HAP-1 (cell line): Measurements from ENCODE around the gene IQCE.

Source experiments
- DNase-seq, 2 experiments: peaks; one replicate each; pipeline ENCODE4 v3.0.0-alpha.2; 2016 to 2020; ENCODE audit warnings: low spot score in 2 of 2
- H3K27me3 ChIP-seq: fragments of 250-450 bp; sonication (Bioruptor Pico); 2 replicates; pipeline ENCODE4 v1.5.1; 2020; ENCODE audit warnings: low read depth, mild to moderate bottlenecking, moderate library complexity
- H3K36me3 ChIP-seq: fragments of 250-450 bp; sonication (Bioruptor Pico); replicated peaks from 2 replicates; pipeline ENCODE4 v1.5.1; 2020; ENCODE audit warnings: mild to moderate bottlenecking
- H3K4me1 ChIP-seq: fragments of 250-450 bp; sonication (Bioruptor Pico); 2 replicates; pipeline ENCODE4 v1.5.1; 2020; ENCODE audit warnings: mild to moderate bottlenecking
- H3K4me3 ChIP-seq: fragments of 250-450 bp; sonication (Bioruptor Pico); 2 replicates; pipeline ENCODE4 v1.5.1; 2020; ENCODE audit warnings: mild to moderate bottlenecking, moderate library complexity
- H3K9me3 ChIP-seq: fragments of 250-450 bp; sonication (Bioruptor Pico); 2 replicates; pipeline ENCODE4 v1.5.1; 2020; ENCODE audit warnings: mild to moderate bottlenecking, moderate library complexity
- in situ Hi-C: fragments of 300-500 bp; cut with MboI; formaldehyde crosslinking; loops from 3 replicates; pipeline ENCODE4 v1.14.3; 2020; ENCODE audit warnings: low sequenced_read_pairs, inconsistent platforms, mixed read lengths

IQCE gene

DNA sequence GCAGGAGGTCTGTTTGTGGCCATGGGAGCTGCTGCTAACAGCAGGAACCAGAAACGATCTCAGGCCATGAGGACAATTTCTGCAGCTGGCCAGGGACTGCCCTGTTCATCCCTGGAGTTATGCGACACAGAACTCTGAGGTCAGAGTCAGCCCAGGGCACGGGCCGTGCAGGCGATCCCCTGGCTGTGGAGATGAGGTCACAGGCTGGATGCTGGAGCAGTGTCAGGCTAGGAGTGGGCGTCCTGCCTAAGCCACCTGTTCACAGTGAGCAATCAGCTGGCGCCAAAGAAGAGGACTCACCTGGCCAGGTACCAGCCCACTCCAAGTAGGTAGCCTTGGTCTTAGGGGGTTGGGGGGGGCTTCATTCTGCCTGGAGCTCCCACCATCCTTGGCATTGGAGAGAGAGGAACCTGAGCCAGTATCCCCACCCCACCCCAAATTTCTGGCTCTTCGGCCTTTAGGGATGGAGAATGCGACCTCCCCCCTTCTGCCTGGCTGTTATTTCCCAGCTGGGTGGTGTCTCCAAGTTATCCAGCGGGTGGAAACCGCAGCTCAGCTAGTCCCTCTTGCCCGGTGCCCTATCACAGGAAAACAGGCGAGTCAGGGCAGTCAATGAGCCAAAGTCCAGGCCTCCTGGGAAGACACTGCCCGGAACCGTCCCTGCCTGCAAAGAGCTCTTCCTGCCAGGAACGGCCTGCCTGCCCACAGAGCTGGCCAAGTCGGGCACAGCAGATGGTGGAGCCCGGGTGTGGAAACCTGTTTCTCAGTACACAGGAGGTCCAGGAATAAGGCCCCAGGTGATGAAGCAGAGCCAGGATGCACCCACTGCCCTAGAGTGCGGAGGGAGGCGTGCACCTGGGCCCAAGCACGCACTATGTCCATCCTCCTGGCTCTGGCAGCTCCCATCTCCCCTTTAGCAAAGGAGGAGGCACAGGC lies 71.2 kb downstream of the IQCE start:
- Histone ChIP-seq H3K36me3 (no peaks in the 10 kb centered on the region), H3K9me3 (no peaks in the 10 kb centered on the region), H3K4me3 (no peak overlapping the region), H3K27me3 (no peaks in the 10 kb centered on the region), H3K4me1 (peaks cover 10% of the 10 kb centered on the region)
- DNase-seq: no peak
- in situ Hi-C loops: no loop called here

DNA sequence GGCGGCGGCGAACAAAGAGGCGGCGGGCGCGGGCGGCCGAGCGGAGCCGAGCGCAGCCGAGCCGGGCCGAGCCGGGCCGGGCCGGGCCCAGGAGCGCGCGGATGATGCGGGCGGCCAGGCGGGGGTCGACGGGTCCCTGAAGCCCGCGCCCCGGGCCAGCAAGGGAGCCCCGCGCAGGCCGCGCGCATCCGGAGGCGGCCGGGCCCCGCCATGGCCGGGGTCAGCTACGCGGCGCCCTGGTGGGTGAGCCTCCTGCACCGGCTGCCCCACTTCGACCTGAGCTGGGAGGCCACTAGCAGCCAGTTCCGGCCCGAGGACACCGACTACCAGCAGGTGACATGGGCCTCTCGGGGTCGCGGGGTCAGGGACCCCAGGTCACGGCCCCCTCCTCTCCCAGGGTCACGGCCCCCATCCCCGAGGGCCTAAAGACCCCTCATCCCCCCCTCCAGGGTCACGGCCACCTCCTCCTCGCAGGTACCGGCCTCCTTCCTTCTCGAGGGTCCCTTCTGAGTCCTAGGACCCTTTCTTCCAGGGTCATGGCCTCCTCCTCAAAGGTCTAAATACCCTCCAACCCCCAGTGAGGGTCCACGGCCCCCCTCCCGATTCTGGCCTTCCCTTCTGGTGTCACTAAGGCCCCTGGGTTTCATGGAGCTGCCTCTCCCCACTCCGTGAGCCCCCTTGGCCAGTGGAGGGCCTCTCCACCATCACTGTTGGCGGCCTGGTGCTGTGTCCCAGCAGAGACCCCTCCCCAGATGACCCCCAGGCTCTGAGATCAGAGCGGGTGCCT lies 73.4 kb downstream of the IQCE start, which contains the start of gene TTYH3:
TTYH3 (plus strand) TSS at position 41 of the 787 bp plus-strand sequence; CDS start at position 211, 170 bp downstream.
- peak within 1 kb of the TSS; percentile 78 for H3K4me3 ChIP-seq
- peaks cover 10% of the 10 kb centered on the region for H3K4me1 ChIP-seq
- in situ Hi-C loops: no loop called here
- no peaks in the 10 kb centered on the region for H3K36me3 ChIP-seq
- H3K9me3 ChIP-seq: no peaks in the 10 kb centered on the region
- no peaks in the 10 kb centered on the region for H3K27me3 ChIP-seq
- peak in 1 of 2 experiments; percentile 33 for DNase-seq

DNA sequence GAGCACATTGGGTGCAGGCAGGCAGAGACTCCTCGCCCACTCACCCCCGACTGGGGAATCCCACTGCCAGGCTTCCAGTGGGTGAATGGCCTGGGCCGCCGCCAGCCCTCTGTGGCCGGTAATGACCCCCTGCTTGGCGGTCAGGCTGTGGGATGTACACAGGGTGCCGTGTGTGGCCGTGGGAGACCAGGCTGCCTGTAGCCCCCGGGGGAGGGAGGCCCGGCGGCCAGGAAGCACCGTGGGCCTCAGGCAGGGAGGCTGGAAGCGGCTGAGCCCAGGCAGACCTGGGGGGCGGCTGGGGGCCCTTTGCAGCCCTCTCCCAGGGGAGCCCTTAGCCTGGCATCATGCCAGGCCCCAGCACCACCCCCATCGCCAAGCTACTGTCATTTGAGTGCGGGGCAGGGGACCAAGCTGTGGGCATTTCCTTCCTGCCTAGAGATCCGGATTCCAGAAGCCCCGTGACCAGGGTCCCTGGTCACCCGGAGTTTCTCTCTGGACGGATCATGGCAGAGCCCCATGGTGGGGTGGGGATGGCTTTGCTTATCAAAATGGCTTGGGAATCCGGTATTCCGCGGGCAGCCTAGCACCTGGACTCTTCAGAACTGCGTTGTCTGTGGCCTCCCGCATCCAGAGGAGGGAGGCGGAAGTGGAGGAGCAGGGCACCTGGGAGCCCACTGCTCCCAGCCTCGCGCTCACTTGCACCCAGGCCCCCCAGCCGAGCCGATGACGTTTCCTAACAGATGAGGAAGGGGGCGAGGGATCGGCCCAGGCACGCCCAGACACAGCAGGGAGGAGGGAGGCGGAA lies 74.2 kb downstream of the IQCE start:
- Histone ChIP-seq H3K36me3 (no peaks in the 10 kb centered on the region), H3K4me1 (peaks cover 10% of the 10 kb centered on the region), H3K4me3 (peak overlapping the region; percentile 78), H3K9me3 (no peaks in the 10 kb centered on the region), H3K27me3 (no peaks in the 10 kb centered on the region)
- in situ Hi-C loops: no loop called here
- peak in 1 of 2 experiments; percentile 76 for DNase-seq

DNA sequence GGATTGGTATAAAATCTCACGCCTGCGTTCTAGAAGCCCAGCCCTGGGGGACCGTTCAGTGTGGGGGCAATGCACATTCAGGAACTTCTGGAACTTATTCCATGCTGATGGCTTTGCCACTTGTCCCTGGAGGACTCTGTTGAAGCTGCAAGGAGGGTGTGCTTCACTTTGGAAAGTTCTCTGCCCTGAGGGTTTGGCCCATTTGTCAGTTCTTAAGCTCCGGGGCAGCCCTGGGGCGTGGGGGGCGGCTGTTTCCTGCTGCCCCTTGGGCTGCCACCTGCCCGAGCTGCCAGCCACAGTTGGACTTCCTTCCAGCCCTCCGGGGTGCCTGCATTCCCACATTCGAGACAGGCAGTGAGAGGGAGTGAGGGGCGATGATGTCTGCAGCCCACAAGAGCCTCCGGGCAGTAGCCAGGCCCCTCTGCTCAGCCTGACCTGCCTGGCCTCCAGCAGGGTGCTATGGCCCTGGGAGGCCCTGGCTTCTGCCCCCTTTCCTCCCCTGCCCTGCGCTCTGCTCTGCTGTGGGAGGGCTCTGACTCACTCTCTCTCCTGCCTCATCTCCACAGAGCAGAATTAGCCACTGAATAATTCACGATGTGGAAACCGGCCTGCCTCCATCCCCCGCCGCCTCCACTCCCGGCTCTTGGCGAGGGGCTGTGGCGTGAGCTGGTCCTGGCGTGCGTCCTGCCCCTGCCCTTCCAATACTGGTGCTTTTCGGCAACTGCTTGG lies 74.9 kb downstream of the IQCE start:
- peak; percentile 27 to 82 for DNase-seq

DNA sequence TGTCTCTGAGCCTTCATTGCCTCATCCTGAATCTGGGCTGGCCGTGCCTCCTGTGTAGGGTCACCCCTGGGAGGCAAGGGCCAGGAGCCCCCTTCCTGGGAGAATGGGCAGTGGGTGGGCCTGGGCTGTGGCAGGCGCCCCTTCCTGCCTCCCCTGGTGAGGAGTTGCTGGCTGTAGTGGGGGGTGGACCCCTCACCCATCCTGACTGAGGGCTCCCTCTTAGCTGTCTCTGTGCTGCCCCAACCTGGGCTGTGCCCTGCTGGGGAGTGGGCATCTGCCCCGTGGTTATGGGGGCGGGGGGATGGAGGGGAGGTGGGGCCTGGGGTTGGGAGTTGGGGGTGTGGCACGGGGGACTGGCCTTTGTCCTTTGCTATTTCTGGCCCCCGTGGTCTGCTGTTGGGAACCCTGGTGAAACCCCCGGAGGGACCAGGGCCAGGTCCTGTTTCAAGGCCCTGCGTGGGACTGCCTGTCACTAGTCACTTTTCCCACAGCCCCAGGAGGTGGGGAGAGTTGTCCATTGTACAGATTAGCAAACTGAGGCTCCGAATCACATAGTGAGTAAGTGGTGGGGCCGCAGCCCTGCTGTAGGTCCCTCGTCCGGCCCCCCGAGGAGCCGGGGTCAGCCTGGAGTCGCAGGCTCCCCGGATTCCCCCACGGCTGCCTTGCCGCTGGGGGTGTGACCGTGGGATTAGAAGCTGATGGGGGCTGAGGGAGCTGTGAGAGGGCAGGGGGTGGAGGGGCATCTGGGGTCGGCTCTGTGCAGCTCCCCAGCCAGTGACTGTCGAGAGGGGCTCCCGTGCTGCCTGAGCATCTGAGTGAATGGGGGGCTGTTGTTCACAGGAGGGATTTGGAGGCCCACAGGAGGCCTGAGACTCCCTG lies 75.7 kb downstream of the IQCE start:
- in situ Hi-C loops: no loop called here
- Histone ChIP-seq H3K4me3 (peak overlapping the region; percentile 78), H3K4me1 (peaks cover 10% of the 10 kb centered on the region), H3K9me3 (no peaks in the 10 kb centered on the region), H3K36me3 (no peaks in the 10 kb centered on the region), H3K27me3 (no peaks in the 10 kb centered on the region)
- DNase-seq: no peak

More for the DNA sequence above, 74.9 kb downstream of the IQCE start:
- in situ Hi-C loops: no loop called here
- Histone ChIP-seq H3K9me3 (no peaks in the 10 kb centered on the region), H3K4me1 (peaks cover 10% of the 10 kb centered on the region), H3K4me3 (peak overlapping the region; percentile 78), H3K36me3 (no peaks in the 10 kb centered on the region), H3K27me3 (no peaks in the 10 kb centered on the region)

DNA sequence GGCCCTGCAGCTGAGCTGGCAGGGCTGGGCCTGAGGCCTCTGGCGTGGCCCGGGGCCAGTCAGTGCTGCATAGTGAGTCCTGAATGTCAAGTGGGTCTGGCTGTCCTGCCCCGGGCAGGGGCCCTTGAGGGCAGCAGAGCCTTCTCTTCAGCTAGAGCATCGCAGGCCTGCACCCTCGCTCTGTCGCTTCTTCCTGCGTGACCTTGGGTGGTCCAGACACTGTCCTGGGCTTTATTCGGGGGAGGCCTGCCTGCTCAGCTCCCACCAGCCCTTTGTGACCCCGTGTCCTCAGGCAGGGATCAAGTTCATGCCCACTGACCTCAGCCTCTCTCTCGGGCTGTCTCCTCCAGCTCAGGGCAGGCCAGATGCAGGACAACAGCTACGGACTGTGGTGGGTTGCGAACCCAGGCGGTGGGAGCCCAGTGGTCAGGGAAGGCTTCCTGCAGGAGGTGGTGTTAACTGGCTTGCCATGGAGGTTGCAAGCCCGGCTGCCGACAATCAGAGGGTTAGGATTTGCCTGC lies 76.4 kb downstream of the IQCE start:
- Histone ChIP-seq H3K9me3 (no peaks in the 10 kb centered on the region), H3K27me3 (no peaks in the 10 kb centered on the region), H3K36me3 (no peaks in the 10 kb centered on the region), H3K4me3 (no peak overlapping the region), H3K4me1 (peaks cover 10% of the 10 kb centered on the region)
- in situ Hi-C loops: no loop called here
- no peak for DNase-seq

DNA sequence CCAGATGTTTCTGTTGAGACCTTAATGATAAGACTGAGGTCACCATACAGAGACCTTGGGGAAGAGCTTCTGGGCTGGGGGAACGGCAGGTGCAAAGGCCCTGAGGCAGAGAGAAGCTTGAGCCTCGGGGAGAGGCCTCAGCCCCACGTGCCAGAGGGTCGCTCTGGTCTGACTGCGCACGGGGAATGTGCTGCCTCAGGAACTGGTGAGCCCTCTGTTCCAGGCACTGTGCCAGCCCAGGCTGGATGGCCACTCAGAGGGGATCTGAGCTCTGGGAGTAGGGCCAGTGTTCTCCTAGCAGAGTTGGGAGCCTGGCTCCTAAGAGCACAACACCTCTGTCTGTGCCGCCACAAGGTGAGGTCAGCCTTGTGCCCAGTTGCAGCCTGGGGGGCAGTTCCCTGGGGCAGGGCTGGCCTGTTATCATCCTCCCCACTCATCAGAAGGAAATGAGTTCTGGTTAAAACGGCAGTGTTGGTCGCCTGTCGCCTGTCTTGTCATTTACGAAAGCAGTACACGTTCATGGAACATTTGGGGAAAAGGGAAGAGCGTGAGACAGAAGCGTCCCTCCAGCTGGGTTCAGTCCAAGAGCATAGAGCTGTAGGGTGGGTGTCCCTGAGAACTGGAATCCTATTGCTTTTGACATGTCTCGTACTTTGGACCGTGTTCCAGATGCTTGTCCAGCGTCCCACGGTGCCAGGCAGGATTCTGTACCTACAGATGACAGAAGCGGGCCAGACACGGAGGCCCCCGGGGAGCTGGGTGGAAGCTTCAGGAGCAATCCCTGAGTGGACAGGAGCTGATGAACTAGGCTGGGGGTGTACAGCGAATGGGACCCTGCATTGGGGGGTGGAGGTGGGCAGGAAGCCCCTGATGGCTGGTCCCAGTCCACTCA lies 77.3 kb downstream of the IQCE start:
- Histone ChIP-seq H3K9me3 (no peaks in the 10 kb centered on the region), H3K27me3 (no peaks in the 10 kb centered on the region), H3K36me3 (no peaks in the 10 kb centered on the region), H3K4me1 (peaks cover 10% of the 10 kb centered on the region), H3K4me3 (no peak overlapping the region)
- in situ Hi-C loops: no loop called here
- no peak for DNase-seq

DNA sequence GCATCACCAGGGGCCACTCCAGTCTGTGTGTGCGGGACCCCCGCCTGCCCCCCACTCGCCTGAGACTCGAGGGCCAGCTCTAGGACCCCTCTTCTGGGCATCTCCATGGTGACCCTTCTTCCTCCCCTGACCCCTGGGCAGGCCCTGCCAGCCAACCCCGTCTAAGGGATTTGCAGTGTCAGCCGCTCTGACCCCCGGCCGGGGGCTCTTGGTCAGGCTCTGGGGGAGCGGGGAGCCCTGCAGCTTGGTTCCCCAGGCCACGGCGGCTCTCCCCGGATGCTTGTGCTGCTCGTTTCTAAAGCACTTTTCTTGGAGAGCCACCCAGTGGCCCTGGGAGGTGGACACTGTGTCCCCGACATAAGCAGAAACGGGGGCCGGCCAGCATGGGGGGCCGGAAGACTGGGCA lies 78.3 kb downstream of the IQCE start:
- no peak overlapping the region for H3K4me3 ChIP-seq
- no peaks in the 10 kb centered on the region for H3K27me3 ChIP-seq
- in situ Hi-C loops: no loop called here
- DNase-seq: no peak
- H3K36me3 ChIP-seq: no peaks in the 10 kb centered on the region
- H3K4me1 ChIP-seq: peaks cover 7% of the 10 kb centered on the region
- H3K9me3 ChIP-seq: no peaks in the 10 kb centered on the region

DNA sequence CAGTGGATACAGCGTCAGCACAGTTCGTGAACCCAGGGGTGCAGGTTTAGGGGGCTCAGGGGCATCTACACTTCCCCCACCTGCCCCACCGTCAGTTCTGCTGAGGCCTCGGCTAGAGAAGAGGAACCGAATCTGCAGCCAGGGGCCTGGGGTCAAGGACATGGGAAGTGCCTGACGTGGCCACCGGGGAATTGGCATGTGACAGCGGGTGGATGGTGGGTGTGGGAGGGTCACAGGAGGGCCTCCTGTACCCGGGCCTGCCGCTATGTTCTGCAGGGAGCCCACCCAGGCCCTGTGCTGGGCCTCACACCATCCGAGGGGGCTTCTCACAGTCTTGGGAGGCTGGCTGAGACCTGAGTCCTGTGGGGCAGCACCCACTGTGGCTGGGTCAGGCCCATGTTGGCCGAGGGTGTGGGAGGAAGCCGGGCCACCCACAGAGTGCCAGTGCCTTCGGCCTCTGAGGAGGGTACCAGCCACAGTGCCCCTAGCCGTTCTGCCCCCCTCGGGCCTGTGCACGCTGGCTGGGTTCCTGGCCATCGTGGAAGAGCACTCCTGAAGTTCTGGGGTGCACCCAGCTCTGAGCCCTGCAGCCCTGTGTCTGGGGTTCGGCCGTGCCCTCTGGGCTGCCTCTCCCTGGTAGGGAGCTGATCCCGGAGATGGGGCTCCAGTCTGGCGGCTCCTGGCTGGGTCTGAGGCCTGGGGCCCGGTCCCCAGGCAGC lies 78.9 kb downstream of the IQCE start:
- H3K4me1 ChIP-seq: peaks cover 7% of the 10 kb centered on the region
- H3K4me3 ChIP-seq: no peak overlapping the region
- no peaks in the 10 kb centered on the region for H3K36me3 ChIP-seq
- DNase-seq: no peak
- no peaks in the 10 kb centered on the region for H3K27me3 ChIP-seq
- in situ Hi-C loops: no loop called here
- no peaks in the 10 kb centered on the region for H3K9me3 ChIP-seq

DNA sequence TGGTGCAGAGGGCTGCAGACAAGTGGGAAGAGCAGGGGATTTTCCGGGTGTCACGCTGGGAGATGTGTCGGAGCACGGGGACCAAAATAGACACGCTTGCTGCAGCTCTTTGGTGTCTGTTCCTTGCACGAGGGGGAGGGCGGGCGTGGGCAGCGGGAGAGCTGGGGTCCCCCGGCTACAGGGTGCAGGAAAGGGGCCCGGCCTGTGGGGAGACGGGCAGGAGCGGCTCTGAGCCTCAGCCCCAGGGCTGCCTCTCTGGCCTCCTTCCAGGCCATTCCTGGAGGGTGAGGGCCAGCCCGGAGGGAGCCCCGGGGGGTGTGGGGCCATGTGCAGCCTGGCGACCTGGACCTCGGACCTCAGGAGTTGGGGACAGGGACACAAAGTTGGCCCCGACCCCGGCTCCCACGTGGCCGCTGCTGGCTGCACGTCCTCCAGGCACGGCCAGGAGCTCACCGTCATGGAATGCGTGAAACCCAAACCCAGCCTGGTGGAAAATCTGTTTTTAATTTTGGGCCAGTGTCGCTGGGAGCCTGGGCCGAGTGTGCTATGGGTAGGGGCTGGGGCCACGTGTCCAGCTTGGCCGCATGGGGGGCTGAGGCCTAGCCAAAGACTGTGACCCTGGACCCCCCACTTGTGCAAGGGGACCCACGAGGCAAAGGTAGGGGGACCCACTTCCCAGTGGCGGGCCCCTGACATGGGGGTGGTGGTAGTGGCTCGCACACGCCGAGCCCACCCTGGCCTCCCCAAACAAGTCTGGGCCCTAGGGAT lies 79.6 kb downstream of the IQCE start:
- Histone ChIP-seq H3K27me3 (no peaks in the 10 kb centered on the region), H3K9me3 (no peaks in the 10 kb centered on the region), H3K4me1 (peaks cover 6% of the 10 kb centered on the region), H3K4me3 (no peak overlapping the region), H3K36me3 (no peaks in the 10 kb centered on the region)
- no peak for DNase-seq
- in situ Hi-C loops: no loop called here
